MCF 10A (cell line): Measurements from ENCODE around the gene PRAMEF1. TPM values are rescaled to one million over a fixed set of nuclear protein-coding genes. Genes with fewer than 3 reads are reported as not detected.
"Not testable (repeated sequence)": the region's sequence is repeated elsewhere in the genome, so short reads cannot be mapped to it uniquely, and the experiment has no call there.

Experiments
- Bru-seq: library from RNA; stranded (reverse); fragments of 400-500 nt; gene quantifications from one replicate; lab custom pipeline; 2021; lab: Mats Ljungman, UMichigan
- BruChase-seq, 2 experiments: library from RNA; stranded (reverse); fragments of 400-500 nt; gene quantifications; one replicate each; lab custom pipeline; 2021; lab: Mats Ljungman, UMichigan
- BruUV-seq: library from RNA; stranded (reverse); fragments of 400-500 nt; replicated peaks from 2 replicates; lab custom pipeline; 2021; lab: Mats Ljungman, UMichigan
- CTCF ChIA-PET: fragments of 300-600 bp; sonication (Branson Sonifier 250); formaldehyde crosslinking; extraction: SDS; loops from one replicate; lab custom pipeline; 2021; ENCODE audit warnings: antibody characterized with exemption, inconsistent platforms; lab: Yijun Ruan, JAX
- POLR2A ChIA-PET: fragments of 300-600, 350-650 bp; sonication (Branson Sonifier 250); formaldehyde crosslinking; extraction: SDS; loops from one replicate; lab custom pipeline; 2020; ENCODE audit warnings: antibody characterized with exemption, inconsistent platforms; lab: Yijun Ruan, JAX
- DNase-seq: peaks from one replicate; pipeline ENCODE4 v3.0.0-alpha.2; 2018; ENCODE audit not compliant: unreplicated experiment
- H3K27ac Mint-ChIP-seq: one replicate; pipeline ENCODE4 v1.8.0; 2022; ENCODE audit warnings: mild to moderate bottlenecking, low read depth, mixed read lengths; ENCODE audit not compliant: unreplicated experiment
- H3K27me3 Mint-ChIP-seq: one replicate; pipeline ENCODE4 v1.8.0; 2022; ENCODE audit warnings: mixed read lengths; ENCODE audit not compliant: insufficient read depth, unreplicated experiment
- H3K36me3 Mint-ChIP-seq: one replicate; pipeline ENCODE4 v1.8.0; 2022; ENCODE audit warnings: mild to moderate bottlenecking, moderate library complexity, mixed read lengths; ENCODE audit not compliant: insufficient read depth, unreplicated experiment
- H3K4me1 Mint-ChIP-seq: one replicate; pipeline ENCODE4 v1.8.0; 2022; ENCODE audit warnings: mixed read lengths; ENCODE audit not compliant: insufficient read depth, unreplicated experiment
- H3K4me3 Mint-ChIP-seq: one replicate; pipeline ENCODE4 v1.8.0; 2022; ENCODE audit warnings: mild to moderate bottlenecking, moderate library complexity, mixed read lengths; ENCODE audit not compliant: unreplicated experiment
- H3K9me3 Mint-ChIP-seq: one replicate; pipeline ENCODE4 v1.8.0; 2022; ENCODE audit warnings: mixed read lengths; ENCODE audit not compliant: unreplicated experiment
- CTCF ChIP-seq: fragments of 200-600 bp; IDR thresholded peaks from one replicate; pipeline ENCODE4 v1.8.0; 2022; ENCODE audit warnings: antibody characterized with exemption, mild to moderate bottlenecking; ENCODE audit not compliant: unreplicated experiment
- intact Hi-C: fragments of 100-400 bp; cut with micrococcal nuclease; formaldehyde crosslinking; loops from 2 replicates; pipeline ENCODE4 v1.14.1; 2022
- long read RNA-seq: library from polyadenylated mRNA; stranded (forward); transcript quantifications from one replicate; pipeline ENCODE4 v2.0.0, GENCODE V29; 2022
- total RNA-seq: library from RNA; stranded (reverse); gene quantifications from 2 replicates; pipeline ENCODE4 v1.2.3, GENCODE V29; 2022

Gene PRAMEF1
- total RNA-seq (not detected in 2 replicates), Bru-seq, nascent RNA (not detected), BruChase-seq, experiment 1, labeled RNA remaining after a 6-hour chase (not detected), BruChase-seq, experiment 2, labeled RNA remaining after a 2-hour chase (not detected)
- long read RNA-seq = 0 reads

GRCh38 chr1:12791097-12791496 is at the start of gene PRAMEF1:
Gene PRAMEF1, plus strand, starts transcription at chr1:12791397. Its CDS starts 1,831 bp downstream, at chr1:12793228.
- intact Hi-C loops, H3K4me3 Mint-ChIP-seq, H3K27me3 Mint-ChIP-seq, BruUV-seq, CTCF ChIA-PET, H3K27ac Mint-ChIP-seq, H3K36me3 Mint-ChIP-seq, H3K9me3 Mint-ChIP-seq, H3K4me1 Mint-ChIP-seq, POLR2A ChIA-PET, DNase-seq: not testable (repeated sequence)

- Mint-ChIP-seq H3K4me3 (no peak overlapping the region), H3K27me3 (peaks cover 42% of the 10 kb centered on the region), H3K4me1 (peaks cover 10% of the 10 kb centered on the region), H3K9me3 (no peaks in the 10 kb centered on the region), H3K36me3 (no peaks in the 10 kb centered on the region), H3K27ac (no peak overlapping the region)
- POLR2A ChIA-PET = no interaction called here
- TF ChIP-seq CTCF = no peak
- no peak for DNase-seq
- no TSS peak for BruUV-seq
- CTCF ChIA-PET = interaction anchor here (0.7 kb wide), 1 partner anchor 1089 kb away, joined by 3 read pairs; no protein-coding TSS in a partner anchor
- intact Hi-C loops = no loop called here
Measured at GRCh38 chr1:12741946-12742345, 49.3 kb upstream of the PRAMEF1 start.

GRCh38 chr1:12745126-12745991 is 45.8 kb upstream of the PRAMEF1 start:
- no peak for TF ChIP-seq CTCF
- intact Hi-C loops = no loop called here
- H3K4me3 Mint-ChIP-seq = no peak overlapping the region
- POLR2A ChIA-PET = no interaction called here
- no peak for DNase-seq
- CTCF ChIA-PET = interaction anchor here (0.6 kb wide), 1 partner anchor 22 kb away, joined by 4 read pairs; no protein-coding TSS in a partner anchor
- H3K4me1 Mint-ChIP-seq = peaks cover 10% of the 10 kb centered on the region
- H3K36me3 Mint-ChIP-seq = no peaks in the 10 kb centered on the region
- H3K27ac Mint-ChIP-seq = no peak overlapping the region
- no TSS peak for BruUV-seq
- peaks cover 50% of the 10 kb centered on the region for H3K27me3 Mint-ChIP-seq
- peaks cover 22% of the 10 kb centered on the region for H3K9me3 Mint-ChIP-seq

GRCh38 chr1:12745992-12746323 is 45.2 kb upstream of the PRAMEF1 start, which contains the start of gene CFAP107:
Gene CFAP107, plus strand, starts transcription at chr1:12746200. Its CDS starts 231 bp downstream, at chr1:12746431.
- peaks cover 10% of the 10 kb centered on the region for H3K4me1 Mint-ChIP-seq
- no peak for DNase-seq
- H3K9me3 Mint-ChIP-seq = peaks cover 27% of the 10 kb centered on the region
- TF ChIP-seq CTCF = no peak
- H3K4me3 Mint-ChIP-seq = no peak within 1 kb of the TSS
- ChIA-PET CTCF (no interaction called here), POLR2A (no interaction called here)
- no TSS peak for BruUV-seq
- no peaks in the 10 kb centered on the region for H3K36me3 Mint-ChIP-seq
- peaks cover 56% of the 10 kb centered on the region for H3K27me3 Mint-ChIP-seq
- no peak within 1 kb of the TSS for H3K27ac Mint-ChIP-seq
- intact Hi-C loops = no loop called here
